ELF-1 (cell line): ENCODE measurements around the gene ATXN10.

Source experiments
- DNase-seq: peaks from one replicate; pipeline ENCODE4 v3.0.0-alpha.2; 2016; ENCODE audit warnings: low read depth, low spot score

Gene ATXN10

GRCh38 chr22:45877651-45878050, 206.0 kb downstream of the ATXN10 start:
- DNase-seq = no peak

GRCh38 chr22:45878051-45878781, 206.6 kb downstream of the ATXN10 start:
- peak; percentile 44 for DNase-seq

- DNase-seq = no peak
Observed at GRCh38 chr22:45878901-45879551, 207.4 kb downstream of the ATXN10 start.

- DNase-seq = no peak
Observed at GRCh38 chr22:45879552-45879949, 207.9 kb downstream of the ATXN10 start.

- no peak for DNase-seq
Observed at GRCh38 chr22:45880091-45880715, 208.6 kb downstream of the ATXN10 start.

GRCh38 chr22:45880716-45881523, 209.3 kb downstream of the ATXN10 start:
- DNase-seq = no peak

- no peak for DNase-seq
Observed at GRCh38 chr22:45881524-45881875, 209.9 kb downstream of the ATXN10 start.

GRCh38 chr22:45882881-45883810, 211.5 kb downstream of the ATXN10 start:
- no peak for DNase-seq

GRCh38 chr22:45883811-45884170, 212.2 kb downstream of the ATXN10 start:
- DNase-seq = no peak

- DNase-seq = no peak
Observed at GRCh38 chr22:45884201-45885062, 212.8 kb downstream of the ATXN10 start.

GRCh38 chr22:45885171-45885840, 213.7 kb downstream of the ATXN10 start:
- no peak for DNase-seq

- DNase-seq = peak; percentile 79
Observed at GRCh38 chr22:45885941-45886395, 214.3 kb downstream of the ATXN10 start.

GRCh38 chr22:45886540-45886939, 214.9 kb downstream of the ATXN10 start:
- no peak for DNase-seq

- DNase-seq = no peak
Observed at GRCh38 chr22:45887202-45888131, 215.8 kb downstream of the ATXN10 start.

GRCh38 chr22:45888221-45889092, 216.8 kb downstream of the ATXN10 start:
- no peak for DNase-seq

- DNase-seq = no peak
Observed at GRCh38 chr22:45889093-45889538, 217.5 kb downstream of the ATXN10 start.
